ENCODE measurements around the gene PIK3C2G. TPM values are rescaled to one million over a fixed set of nuclear protein-coding genes. Genes with fewer than 3 reads are reported as not detected.

Gene PIK3C2G
- total and polyA plus RNA-seq, 2 of the 4 experiments (the other 2 are of a cell fraction): not detected

DNA sequence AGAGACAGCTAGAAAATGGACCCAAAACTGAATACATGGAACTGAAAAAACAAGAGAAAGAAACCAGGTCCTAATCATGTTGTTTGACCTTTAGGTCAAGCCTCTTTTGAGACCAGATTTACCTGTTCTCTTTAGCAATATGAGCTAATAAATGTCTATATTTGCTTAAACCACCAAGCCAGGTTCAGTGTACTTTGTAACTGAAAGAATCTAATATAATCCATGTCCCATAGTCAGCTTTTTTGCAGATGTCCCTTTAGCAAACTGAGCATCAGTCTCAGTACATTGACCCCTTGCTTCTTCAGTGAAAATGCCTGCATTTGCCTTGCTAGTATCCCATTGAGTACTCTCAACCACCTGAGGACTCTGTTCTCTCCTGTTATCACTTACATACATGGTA is 414.8 kb downstream of the PIK3C2G start:
- H4K20me1 ChIP-seq (ENCODE audit: insufficient read depth, low read length): no peaks in the 10 kb centered on the region
- no peak overlapping the region for H2BK20ac ChIP-seq (ENCODE audit: low read depth, low read length)
- no peaks in the 10 kb centered on the region for H3K4me1 ChIP-seq (ENCODE audit: control insufficient read depth, insufficient read depth, low read length)
- no peak overlapping the region for H3K4me2 ChIP-seq (ENCODE audit: low read depth, low read length)
- intact Hi-C loops (cut with micrococcal nuclease): no loop called here
- no peaks in the 10 kb centered on the region for H3K9me1 ChIP-seq (ENCODE audit: insufficient read depth, low read length)
- no peak overlapping the region for H2AFZ ChIP-seq (replicated peaks; ENCODE audit: low read length, poor library complexity)
- H3K14ac ChIP-seq (replicated peaks; ENCODE audit: low read depth, low read length): no peak overlapping the region
- BruUV-seq (replicated peaks): no TSS peak
- no peak overlapping the region for H2BK5ac ChIP-seq (ENCODE audit: low read depth, low read length, poor library complexity, severe bottlenecking)
- no peak overlapping the region for H3K56ac ChIP-seq (ENCODE audit: extremely low read depth, insufficient read depth, low read length)
- no peak overlapping the region for H2AK9ac ChIP-seq (replicated peaks; ENCODE audit: low read depth, low read length, poor library complexity)
- no peak overlapping the region for H4K5ac ChIP-seq (ENCODE audit: low read depth, low read length)
- H3K4ac ChIP-seq (ENCODE audit: low read depth, low read length): no peak overlapping the region
- no peak overlapping the region for H3K4me3 ChIP-seq (ENCODE audit: insufficient read depth, low read depth, low read length)
- H3K36me3 ChIP-seq (ENCODE audit: control insufficient read depth, insufficient read depth, low read length): no peaks in the 10 kb centered on the region
- no peak for TF ChIP-seq MXI1 (IDR thresholded peaks at IDR 0.05; ENCODE audit: borderline replicate concordance, low read depth, low read length)
- TF ChIP-seq, protein P1, sequence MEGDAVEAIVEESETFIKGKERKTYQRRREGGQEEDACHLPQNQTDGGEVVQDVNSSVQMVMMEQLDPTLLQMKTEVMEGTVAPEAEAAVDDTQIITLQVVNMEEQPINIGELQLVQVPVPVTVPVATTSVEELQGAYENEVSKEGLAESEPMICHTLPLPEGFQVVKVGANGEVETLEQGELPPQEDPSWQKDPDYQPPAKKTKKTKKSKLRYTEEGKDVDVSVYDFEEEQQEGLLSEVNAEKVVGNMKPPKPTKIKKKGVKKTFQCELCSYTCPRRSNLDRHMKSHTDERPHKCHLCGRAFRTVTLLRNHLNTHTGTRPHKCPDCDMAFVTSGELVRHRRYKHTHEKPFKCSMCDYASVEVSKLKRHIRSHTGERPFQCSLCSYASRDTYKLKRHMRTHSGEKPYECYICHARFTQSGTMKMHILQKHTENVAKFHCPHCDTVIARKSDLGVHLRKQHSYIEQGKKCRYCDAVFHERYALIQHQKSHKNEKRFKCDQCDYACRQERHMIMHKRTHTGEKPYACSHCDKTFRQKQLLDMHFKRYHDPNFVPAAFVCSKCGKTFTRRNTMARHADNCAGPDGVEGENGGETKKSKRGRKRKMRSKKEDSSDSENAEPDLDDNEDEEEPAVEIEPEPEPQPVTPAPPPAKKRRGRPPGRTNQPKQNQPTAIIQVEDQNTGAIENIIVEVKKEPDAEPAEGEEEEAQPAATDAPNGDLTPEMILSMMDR (conservative IDR thresholded peaks at IDR 0.05; ENCODE audit: low read depth, low read length): no peak
- TF ChIP-seq RCOR1 (IDR thresholded peaks at IDR 0.05; ENCODE audit: insufficient replicate concordance, low read length): no peak
- TF ChIP-seq BHLHE40 (IDR thresholded peaks at IDR 0.05; ENCODE audit: low read depth, low read length): no peak
- TF ChIP-seq, protein P2, sequence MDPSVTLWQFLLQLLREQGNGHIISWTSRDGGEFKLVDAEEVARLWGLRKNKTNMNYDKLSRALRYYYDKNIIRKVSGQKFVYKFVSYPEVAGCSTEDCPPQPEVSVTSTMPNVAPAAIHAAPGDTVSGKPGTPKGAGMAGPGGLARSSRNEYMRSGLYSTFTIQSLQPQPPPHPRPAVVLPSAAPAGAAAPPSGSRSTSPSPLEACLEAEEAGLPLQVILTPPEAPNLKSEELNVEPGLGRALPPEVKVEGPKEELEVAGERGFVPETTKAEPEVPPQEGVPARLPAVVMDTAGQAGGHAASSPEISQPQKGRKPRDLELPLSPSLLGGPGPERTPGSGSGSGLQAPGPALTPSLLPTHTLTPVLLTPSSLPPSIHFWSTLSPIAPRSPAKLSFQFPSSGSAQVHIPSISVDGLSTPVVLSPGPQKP (IDR thresholded peaks at IDR 0.05; ENCODE audit: borderline replicate concordance, low read depth, low read length): no peak
- no peak for TF ChIP-seq RFX5 (IDR thresholded peaks at IDR 0.05; ENCODE audit: low read depth, low read length)
- TF ChIP-seq, protein P3, sequence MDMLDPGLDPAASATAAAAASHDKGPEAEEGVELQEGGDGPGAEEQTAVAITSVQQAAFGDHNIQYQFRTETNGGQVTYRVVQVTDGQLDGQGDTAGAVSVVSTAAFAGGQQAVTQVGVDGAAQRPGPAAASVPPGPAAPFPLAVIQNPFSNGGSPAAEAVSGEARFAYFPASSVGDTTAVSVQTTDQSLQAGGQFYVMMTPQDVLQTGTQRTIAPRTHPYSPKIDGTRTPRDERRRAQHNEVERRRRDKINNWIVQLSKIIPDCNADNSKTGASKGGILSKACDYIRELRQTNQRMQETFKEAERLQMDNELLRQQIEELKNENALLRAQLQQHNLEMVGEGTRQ (IDR thresholded peaks at IDR 0.05; ENCODE audit: low read depth, low read length): no peak
- no peak for TF ChIP-seq CHD1 (IDR thresholded peaks at IDR 0.05; ENCODE audit: low read depth, low read length)
- TF ChIP-seq NFE2L2 (IDR thresholded peaks at IDR 0.05; ENCODE audit: low read depth, low read length): no peak
- no peak overlapping the region for H3K27ac ChIP-seq (ENCODE audit: insufficient read depth, low read length)
- in situ Hi-C loops (cut with MboI; ENCODE audit: low sequenced_read_pairs): no loop called here
- no peak overlapping the region for H2AK5ac ChIP-seq (ENCODE audit: low read depth, low read length)
- no peak overlapping the region for H2BK15ac ChIP-seq (ENCODE audit: low read depth, low read length)
- POLR2A ChIA-PET (ENCODE audit: unreplicated experiment): no interaction called here
- H2BK120ac ChIP-seq (ENCODE audit: low read depth, low read length): no peak overlapping the region
- dilution Hi-C loops (cut with HindIII; ENCODE audit: low sequenced_read_pairs, unreplicated experiment): no loop called here
- H3K18ac ChIP-seq (ENCODE audit: low read depth, low read length): no peak overlapping the region
- H3K9ac ChIP-seq (ENCODE audit: low read depth, low read length): no peak overlapping the region
- H4K8ac ChIP-seq (ENCODE audit: low read depth in 2 of 2, low read length in 2 of 2): no peak overlapping the region
- no peak overlapping the region for H3K23ac ChIP-seq (ENCODE audit: low read depth, low read length)
- H3K79me1 ChIP-seq (ENCODE audit: low read depth in 1 of 2, low read length in 2 of 2): no peaks in the 10 kb centered on the region
- no peaks in the 10 kb centered on the region for H3K9me3 ChIP-seq (ENCODE audit: control insufficient read depth, insufficient read depth, low read length)
- no peak overlapping the region for H4K91ac ChIP-seq (ENCODE audit: insufficient read depth, low read depth, low read length)
- ATAC-seq (ENCODE audit: low read depth) (no peak), DNase-seq (no peak)
- CTCF ChIA-PET: no interaction called here
- H3K27me3 ChIP-seq (ENCODE audit: control insufficient read depth, insufficient read depth, low read length): no peaks in the 10 kb centered on the region

Data from IMR-90 (cell line).